Trophoblast cell (in vitro differentiated cells and primary cell): ENCODE results near the gene USP44.

ENCODE experiments used
- DNase-seq, 2 donors: peaks; one replicate each; pipeline ENCODE4 v3.0.0-alpha.2; 2016
- H2AFZ ChIP-seq: 2 replicates; pipeline ENCODE4 v1.6.1; 2013; ENCODE audit warnings: low read length, moderate library complexity, mild to moderate bottlenecking; ENCODE audit not compliant: insufficient read depth, poor library complexity
- H2AK5ac ChIP-seq: 2 replicates; pipeline ENCODE4 v1.6.1; 2013; ENCODE audit warnings: mild to moderate bottlenecking, low read length
- H2BK120ac ChIP-seq: 2 replicates; pipeline ENCODE4 v1.6.1; 2013; ENCODE audit warnings: low read length, mild to moderate bottlenecking, moderate library complexity; ENCODE audit not compliant: insufficient read depth, poor library complexity
- H2BK12ac ChIP-seq: 2 replicates; pipeline ENCODE4 v1.6.1; 2013; ENCODE audit warnings: mild to moderate bottlenecking, low read length, moderate library complexity
- H2BK5ac ChIP-seq: 2 replicates; pipeline ENCODE4 v1.6.1; 2013; ENCODE audit warnings: low read length, low read depth, moderate library complexity, mild to moderate bottlenecking; ENCODE audit not compliant: poor library complexity
- H3K14ac ChIP-seq: 2 replicates; pipeline ENCODE4 v1.6.1; 2013; ENCODE audit warnings: mild to moderate bottlenecking, low read length
- H3K18ac ChIP-seq: 2 replicates; pipeline ENCODE4 v1.6.1; 2013; ENCODE audit warnings: mild to moderate bottlenecking, low read length
- H3K23ac ChIP-seq: 2 replicates; pipeline ENCODE4 v1.6.1; 2013; ENCODE audit warnings: low read length
- H3K27ac ChIP-seq: 2 replicates; pipeline ENCODE4 v1.5.1; 2013; ENCODE audit warnings: low read depth, mild to moderate bottlenecking, inconsistent platforms, low read length, moderate library complexity
- H3K27me3 ChIP-seq: 2 replicates; pipeline ENCODE4 v1.6.1; 2013; ENCODE audit warnings: inconsistent platforms, mild to moderate bottlenecking, low read length, moderate library complexity; ENCODE audit not compliant: insufficient read depth
- H3K36me3 ChIP-seq, 2 experiments: 1 replicate in 1 of 2; 2 replicates in 1 of 2; pipeline ENCODE4 v1.6.1; 2013; ENCODE audit warnings: low read length in 2 of 2, mild to moderate bottlenecking in 2 of 2, moderate library complexity in 1 of 2; ENCODE audit not compliant: insufficient read depth in 2 of 2, control insufficient read depth in 1 of 2
- H3K4ac ChIP-seq: 2 replicates; pipeline ENCODE4 v1.6.1; 2013; ENCODE audit warnings: low read depth, mild to moderate bottlenecking, low read length, moderate library complexity
- H3K4me1 ChIP-seq, 2 experiments: 1 replicate in 1 of 2; 2 replicates in 1 of 2; pipeline ENCODE4 v1.6.1; 2013; ENCODE audit warnings: low read length in 2 of 2, mild to moderate bottlenecking in 2 of 2, moderate library complexity in 1 of 2; ENCODE audit not compliant: insufficient read depth in 2 of 2, control insufficient read depth in 1 of 2
- H3K4me2 ChIP-seq: 2 replicates; pipeline ENCODE4 v1.6.1; 2013; ENCODE audit warnings: inconsistent platforms, mild to moderate bottlenecking, low read length, moderate library complexity
- H3K4me3 ChIP-seq: 2 replicates; pipeline ENCODE4 v1.5.1; 2013; ENCODE audit warnings: mild to moderate bottlenecking, low read depth, low read length, inconsistent platforms
- H3K79me1 ChIP-seq: one replicate; pipeline ENCODE4 v1.6.1; 2013; ENCODE audit warnings: low read length
- H3K79me2 ChIP-seq: 2 replicates; pipeline ENCODE4 v1.6.1; 2013; ENCODE audit warnings: low read length, mild to moderate bottlenecking; ENCODE audit not compliant: control insufficient read depth, insufficient read depth, poor library complexity
- H3K9ac ChIP-seq: 2 replicates; pipeline ENCODE4 v1.6.1; 2013; ENCODE audit warnings: mild to moderate bottlenecking, low read length
- H3K9me3 ChIP-seq: 2 replicates; pipeline ENCODE4 v1.6.1; 2013; ENCODE audit warnings: low read depth, mild to moderate bottlenecking, control low read depth, inconsistent platforms, low read length; ENCODE audit not compliant: insufficient read depth
- H4K12ac ChIP-seq: 2 replicates; pipeline ENCODE4 v1.6.1; 2013; ENCODE audit warnings: low read depth, mild to moderate bottlenecking, low read length, moderate library complexity
- H4K8ac ChIP-seq: 2 replicates; pipeline ENCODE4 v1.6.1; 2013; ENCODE audit warnings: low read depth, mild to moderate bottlenecking, low read length, moderate library complexity
- H4K91ac ChIP-seq: one replicate; pipeline ENCODE4 v1.6.1; 2013; ENCODE audit warnings: low read depth, mild to moderate bottlenecking, low read length, moderate library complexity
- WGBS: extraction: QIAGEN DNeasy Blood & Tissue Kit; methylation state at CpG from one replicate; pipeline ENCODE4 v1.1.7; 2013; ENCODE audit warnings: missing lambda C conversion rate; ENCODE audit not compliant: insufficient read length, insufficient coverage; ENCODE audit errors: extremely low coverage; 5-methylcytosine and 5-hydroxymethylcytosine counted together

Gene USP44

GRCh38 chr12:95553197-95553943 lies 2.1 kb upstream of the USP44 start:
- no peak overlapping the region for H4K12ac ChIP-seq
- H4K8ac ChIP-seq, result no peak overlapping the region
- H3K4ac ChIP-seq, result no peak overlapping the region
- H3K18ac ChIP-seq, result no peak overlapping the region
- no peak overlapping the region for H2BK12ac ChIP-seq
- WGBS, result no CpG with 5 or more reads among the region's 5 CpGs
- no peaks in the 10 kb centered on the region for H3K36me3 ChIP-seq
- H2AK5ac ChIP-seq, result no peak overlapping the region
- H3K9ac ChIP-seq, result no peak overlapping the region
- no peak overlapping the region for H3K27ac ChIP-seq
- H3K4me2 ChIP-seq, result no peak overlapping the region
- H3K4me1 ChIP-seq, result peaks cover 5 to 6% of the 10 kb centered on the region in 2 experiments
- no peak overlapping the region for H3K14ac ChIP-seq
- peaks cover 6% of the 10 kb centered on the region for H3K9me3 ChIP-seq
- no peak for DNase-seq
- H2BK120ac ChIP-seq, result no peak overlapping the region
- no peak overlapping the region for H2BK5ac ChIP-seq
- H3K4me3 ChIP-seq, result no peak overlapping the region
- H2AFZ ChIP-seq, result no peak overlapping the region
- peaks cover 17% of the 10 kb centered on the region for H3K27me3 ChIP-seq
- H3K23ac ChIP-seq, result no peak overlapping the region
- H3K79me2 ChIP-seq, result no peaks in the 10 kb centered on the region
- no peaks in the 10 kb centered on the region for H3K79me1 ChIP-seq
- H4K91ac ChIP-seq, result no peak overlapping the region

GRCh38 chr12:95551913-95552516 lies 739 bp upstream of the USP44 start:
- WGBS, result no CpG with 5 or more reads among the region's 7 CpGs
- Histone ChIP-seq H4K12ac (no peak overlapping the region), H3K4me1 (peaks cover 9 to 11% of the 10 kb centered on the region in 2 experiments), H3K79me1 (no peaks in the 10 kb centered on the region), H3K23ac (no peak overlapping the region), H3K9me3 (peaks cover 6% of the 10 kb centered on the region), H3K79me2 (no peaks in the 10 kb centered on the region), H3K27me3 (peaks cover 27% of the 10 kb centered on the region), H3K4me2 (no peak overlapping the region), H2AK5ac (no peak overlapping the region), H2BK12ac (no peak overlapping the region), H4K8ac (no peak overlapping the region), H3K36me3 (no peaks in the 10 kb centered on the region), H3K4me3 (no peak overlapping the region), H3K27ac (no peak overlapping the region), H2BK120ac (no peak overlapping the region), H3K18ac (no peak overlapping the region), H3K4ac (no peak overlapping the region), H4K91ac (no peak overlapping the region), H3K14ac (no peak overlapping the region), H3K9ac (no peak overlapping the region), H2BK5ac (no peak overlapping the region), H2AFZ (no peak overlapping the region)
- DNase-seq, result peak in 1 of 2 donors; percentile 67

GRCh38 chr12:95549392-95550084 lies 1.7 kb downstream of the USP44 start:
- Histone ChIP-seq H3K9me3 (peaks cover 6% of the 10 kb centered on the region), H3K27ac (no peak overlapping the region), H2BK5ac (no peak overlapping the region), H2BK120ac (no peak overlapping the region), H3K4me1 (peaks cover 9 to 11% of the 10 kb centered on the region in 2 experiments), H3K23ac (no peak overlapping the region), H3K9ac (no peak overlapping the region), H3K36me3 (no peaks in the 10 kb centered on the region), H3K79me1 (no peaks in the 10 kb centered on the region), H3K4me3 (no peak overlapping the region), H3K18ac (no peak overlapping the region), H4K12ac (no peak overlapping the region), H2AFZ (no peak overlapping the region), H3K14ac (no peak overlapping the region), H3K4me2 (peak overlapping the region; percentile 76), H3K27me3 (peaks cover 31% of the 10 kb centered on the region), H2AK5ac (no peak overlapping the region), H2BK12ac (no peak overlapping the region), H4K91ac (no peak overlapping the region), H4K8ac (no peak overlapping the region), H3K4ac (no peak overlapping the region), H3K79me2 (no peaks in the 10 kb centered on the region)
- WGBS, result no CpG with 5 or more reads among the region's 12 CpGs
- no peak for DNase-seq

- no peaks in the 10 kb centered on the region for H3K79me2 ChIP-seq
- no peaks in the 10 kb centered on the region for H3K79me1 ChIP-seq
- peak overlapping the region; percentile 87 for H2AFZ ChIP-seq
- H4K12ac ChIP-seq, result no peak overlapping the region
- no peak overlapping the region for H4K91ac ChIP-seq
- no peak overlapping the region for H3K4ac ChIP-seq
- no peak overlapping the region for H3K18ac ChIP-seq
- no peak overlapping the region for H2AK5ac ChIP-seq
- no peaks in the 10 kb centered on the region for H3K36me3 ChIP-seq
- no peak overlapping the region for H3K27ac ChIP-seq
- peak overlapping the region; percentile 76 for H3K4me2 ChIP-seq
- H2BK120ac ChIP-seq, result no peak overlapping the region
- H3K14ac ChIP-seq, result no peak overlapping the region
- no peak overlapping the region for H2BK12ac ChIP-seq
- H3K23ac ChIP-seq, result no peak overlapping the region
- H3K4me3 ChIP-seq, result peak overlapping the region; percentile 70
- H3K9me3 ChIP-seq, result peaks cover 6% of the 10 kb centered on the region
- H4K8ac ChIP-seq, result peak overlapping the region; percentile 23
- H3K27me3 ChIP-seq, result peaks cover 31% of the 10 kb centered on the region
- no peak overlapping the region for H2BK5ac ChIP-seq
- H3K9ac ChIP-seq, result no peak overlapping the region
- DNase-seq, result peak; percentile 4 to 21
- no CpG with 5 or more reads among the region's 98 CpGs for WGBS
- H3K4me1 ChIP-seq, result peaks cover 9 to 11% of the 10 kb centered on the region in 2 experiments
Measured at GRCh38 chr12:95548539-95549391, 2.5 kb downstream of the USP44 start.
